Fibroblast of gingiva (primary cell): ENCODE results near the gene TMEM165.
"Not testable (repeated sequence)": the region's sequence is repeated elsewhere in the genome, so short reads cannot be mapped to it uniquely, and the experiment has no call there.

Experiments used
- DNase-seq: peaks from one replicate; pipeline ENCODE4 v3.0.0-alpha.2; 2011; ENCODE audit warnings: low read depth

The TMEM165 gene

GRCh38 chr4:55395529-55396307, at the start of gene TMEM165:
Gene TMEM165 (plus strand): TSS chr4:55395957. CDS start chr4:55396190, 233 bp downstream.
- DNase-seq, result peak; percentile 89

DNA sequence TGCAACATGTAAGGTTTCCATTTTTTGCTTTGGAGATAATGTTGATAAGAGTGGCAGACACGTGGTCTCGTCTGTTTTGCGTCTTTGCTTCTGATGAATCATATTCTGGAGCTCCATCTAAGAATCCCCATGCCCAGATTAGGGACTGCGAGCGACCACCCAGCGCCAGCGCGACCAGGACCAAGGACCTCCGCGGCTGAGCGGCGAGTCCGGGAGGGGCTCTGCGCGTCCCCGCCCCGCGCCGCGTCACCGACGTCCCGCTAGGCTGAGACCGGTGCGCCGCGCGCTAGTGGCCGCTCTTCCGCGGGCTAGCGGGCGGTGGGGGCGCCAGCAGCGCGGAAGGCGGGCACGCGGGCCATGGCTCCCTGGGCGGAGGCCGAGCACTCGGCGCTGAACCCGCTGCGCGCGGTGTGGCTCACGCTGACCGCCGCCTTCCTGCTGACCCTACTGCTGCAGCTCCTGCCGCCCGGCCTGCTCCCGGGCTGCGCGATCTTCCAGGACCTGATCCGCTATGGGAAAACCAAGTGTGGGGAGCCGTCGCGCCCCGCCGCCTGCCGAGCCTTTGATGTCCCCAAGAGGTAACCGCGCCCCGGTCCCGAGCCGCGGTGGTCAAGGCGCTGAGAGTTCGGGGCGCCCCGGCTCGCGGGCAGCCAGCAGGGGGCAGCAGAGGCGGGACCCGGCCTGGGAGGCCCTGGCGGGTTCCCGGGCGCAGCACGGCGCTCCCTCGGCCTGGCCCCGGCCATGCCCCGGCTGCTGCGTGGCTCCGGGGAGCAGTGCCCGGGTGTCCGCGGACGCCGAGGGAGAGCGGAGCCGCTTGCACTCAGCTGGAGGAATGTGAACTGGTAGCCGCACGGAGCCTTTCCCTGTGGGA, 49.5 kb upstream of the TMEM165 start, which contains the start of gene SRD5A3:
SRD5A3 (plus strand) TSS at position 263 of the 871 bp plus-strand sequence; CDS start at position 358, 95 bp downstream.
- peak; percentile 81 for DNase-seq

DNA sequence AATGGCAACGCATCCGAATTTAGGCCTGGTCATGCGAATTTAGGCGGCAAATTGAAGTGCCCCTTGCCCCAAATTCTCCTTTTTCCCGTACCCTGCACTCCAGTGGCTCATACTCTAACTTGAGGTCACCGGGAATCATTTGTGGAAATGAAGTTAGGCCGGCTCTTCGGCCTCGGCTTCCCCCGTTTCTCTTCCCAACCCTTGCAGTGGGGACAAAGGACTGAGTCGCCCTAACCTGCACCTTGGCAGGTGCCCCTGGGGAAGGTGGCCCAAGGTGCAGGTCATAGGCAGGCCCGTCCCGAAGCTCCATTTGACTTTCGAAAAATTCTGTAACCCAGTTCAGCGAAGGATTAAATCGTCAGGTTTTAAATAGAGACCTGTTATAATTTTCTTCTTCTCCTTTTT, 48.9 kb upstream of the TMEM165 start:
- DNase-seq, result no peak

DNA sequence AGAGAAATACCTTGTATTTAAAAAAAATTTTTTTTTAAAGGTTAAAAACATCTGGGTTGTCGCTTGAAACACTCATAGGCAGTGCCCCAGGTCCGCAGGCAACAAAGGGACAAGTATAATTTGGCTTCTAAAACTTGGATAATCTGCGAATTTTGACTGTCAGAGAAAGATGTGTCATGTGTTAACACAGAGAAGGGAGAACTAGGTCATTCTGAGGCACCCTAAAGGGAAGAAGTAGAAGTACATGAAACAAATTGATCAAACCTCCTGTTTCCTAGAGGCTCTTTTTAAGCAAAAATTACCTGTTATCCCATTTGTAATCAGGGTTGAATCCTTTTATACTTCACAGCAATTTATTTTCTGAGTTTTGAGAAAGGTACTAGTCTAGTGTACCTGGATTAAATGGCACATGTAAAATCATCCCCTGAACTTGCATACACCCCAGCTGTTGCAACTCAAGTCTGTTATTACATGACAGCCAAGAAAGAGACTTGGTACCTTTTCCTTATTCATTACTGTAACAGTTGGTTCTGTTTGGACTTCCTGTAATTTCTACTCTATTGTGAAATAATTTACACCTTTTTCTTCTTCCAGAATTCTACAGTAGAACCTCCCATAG, 48.0 kb upstream of the TMEM165 start:
- no peak for DNase-seq

DNA sequence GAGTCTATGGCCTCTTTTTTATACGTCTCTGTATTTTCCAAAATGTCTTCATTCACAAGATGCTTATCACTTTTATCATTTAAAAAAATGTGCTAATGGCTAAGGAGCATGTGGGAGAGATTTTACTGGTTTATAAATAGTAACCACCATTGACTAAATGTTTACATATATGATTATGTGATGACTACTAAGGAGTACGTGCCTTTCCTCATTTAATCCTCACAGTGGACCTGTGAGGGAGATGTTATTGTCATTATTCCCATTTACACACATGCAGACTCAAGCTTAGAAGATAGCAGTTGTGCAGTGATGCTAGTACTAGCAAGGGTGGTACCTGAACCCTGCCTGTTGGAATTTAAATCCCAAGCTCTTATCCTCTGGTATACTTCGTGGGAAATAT, 47.3 kb upstream of the TMEM165 start:
- no peak for DNase-seq

- peak; percentile 58 for DNase-seq
Measured at GRCh38 chr4:55350870-55351269, 44.9 kb upstream of the TMEM165 start.

DNA sequence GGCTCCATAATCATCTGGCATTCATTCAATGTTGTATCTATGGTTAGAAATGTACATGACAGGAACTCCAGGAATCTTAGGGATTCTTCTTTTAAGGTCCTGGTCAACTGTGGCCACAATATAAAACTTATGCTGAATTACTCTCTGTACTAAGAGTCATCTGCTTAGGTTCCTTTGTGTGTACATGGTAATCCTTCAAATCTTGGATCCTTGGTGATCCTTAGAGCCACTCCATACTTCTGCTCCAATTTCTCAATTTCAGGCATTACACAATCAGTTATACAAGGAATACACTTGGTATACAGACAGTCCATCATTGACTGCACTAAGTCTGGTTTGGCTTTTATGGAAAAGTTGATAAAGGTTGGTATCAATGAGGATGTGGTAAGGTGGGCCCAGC, 43.9 kb upstream of the TMEM165 start:
- DNase-seq, result peak; percentile 37

GRCh38 chr4:55352726-55353125, 43.0 kb upstream of the TMEM165 start:
- DNase-seq, result no peak

DNA sequence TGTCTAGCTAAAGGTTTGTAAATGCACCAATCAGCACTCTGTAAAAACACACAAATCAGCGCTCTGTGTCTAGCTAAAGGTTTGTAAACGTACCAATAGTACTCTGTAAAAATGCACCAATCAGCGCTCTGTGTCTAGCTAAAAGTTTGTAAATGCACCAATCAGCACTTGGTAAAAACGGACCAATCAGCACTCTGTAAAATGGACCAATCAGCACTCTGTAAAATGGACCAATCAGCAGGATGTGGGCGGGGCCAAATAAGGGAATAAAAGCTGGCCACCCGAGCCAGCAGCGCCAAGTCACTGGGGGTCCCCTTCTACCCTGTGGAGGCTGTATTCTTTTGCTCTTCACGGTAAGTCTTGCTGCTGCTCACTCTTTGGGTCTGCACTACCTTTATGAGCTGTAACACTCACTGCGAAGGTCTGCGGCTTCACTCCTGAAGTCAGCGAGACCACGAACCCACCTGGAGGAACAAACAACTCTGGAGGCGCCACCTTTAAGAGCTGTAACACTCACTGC, 42.5 kb upstream of the TMEM165 start:
- DNase-seq, result not testable (repeated sequence)

- no peak for DNase-seq
Measured at GRCh38 chr4:55354648-55355047, 41.1 kb upstream of the TMEM165 start.

- no peak for DNase-seq
Measured at GRCh38 chr4:55355555-55355954, 40.2 kb upstream of the TMEM165 start.

- peak; percentile 19 for DNase-seq
Measured at GRCh38 chr4:55356991-55357461, 38.7 kb upstream of the TMEM165 start.

- DNase-seq, result no peak
Measured at GRCh38 chr4:55358246-55358645, 37.5 kb upstream of the TMEM165 start.

GRCh38 chr4:55358668-55359067, 37.1 kb upstream of the TMEM165 start:
- peak; percentile 88 for DNase-seq

GRCh38 chr4:55359397-55359916, 36.3 kb upstream of the TMEM165 start:
- DNase-seq, result peak; percentile 49

GRCh38 chr4:55362938-55363337, 32.8 kb upstream of the TMEM165 start:
- not testable (repeated sequence) for DNase-seq

GRCh38 chr4:55363691-55364351, 31.9 kb upstream of the TMEM165 start:
- DNase-seq, result peak; percentile 84

DNA sequence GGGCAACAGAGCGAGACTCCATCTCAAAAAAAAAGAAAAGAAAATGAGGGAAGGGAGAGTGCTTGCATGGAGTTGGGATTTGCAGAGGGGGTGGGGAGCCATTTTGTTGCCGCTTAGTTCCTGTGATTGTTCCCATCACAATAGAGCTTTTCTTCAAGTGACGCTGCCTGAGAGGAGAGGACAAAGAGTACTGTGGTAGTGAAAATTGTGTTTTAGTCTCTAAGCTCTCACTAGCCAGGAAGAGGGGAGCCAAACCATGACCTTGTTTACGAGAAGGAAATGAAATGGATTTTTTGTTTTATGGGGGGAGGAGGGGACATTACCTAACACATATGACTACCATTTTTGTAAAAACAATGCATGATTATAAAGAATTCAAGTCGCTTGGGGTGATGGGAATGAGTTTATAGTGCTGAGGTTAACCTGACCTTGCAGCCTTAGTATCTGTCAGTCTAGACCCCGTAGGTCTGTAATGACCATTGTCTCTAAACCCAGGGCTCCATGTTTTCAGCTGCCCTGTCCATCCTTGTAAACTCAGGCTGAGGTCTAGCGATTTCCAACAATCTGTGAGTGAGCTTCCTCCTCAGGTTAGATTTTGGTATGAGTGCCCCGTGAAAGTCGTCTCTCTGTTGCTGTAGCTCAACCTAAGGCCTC, 30.9 kb upstream of the TMEM165 start:
- DNase-seq, result no peak

DNA sequence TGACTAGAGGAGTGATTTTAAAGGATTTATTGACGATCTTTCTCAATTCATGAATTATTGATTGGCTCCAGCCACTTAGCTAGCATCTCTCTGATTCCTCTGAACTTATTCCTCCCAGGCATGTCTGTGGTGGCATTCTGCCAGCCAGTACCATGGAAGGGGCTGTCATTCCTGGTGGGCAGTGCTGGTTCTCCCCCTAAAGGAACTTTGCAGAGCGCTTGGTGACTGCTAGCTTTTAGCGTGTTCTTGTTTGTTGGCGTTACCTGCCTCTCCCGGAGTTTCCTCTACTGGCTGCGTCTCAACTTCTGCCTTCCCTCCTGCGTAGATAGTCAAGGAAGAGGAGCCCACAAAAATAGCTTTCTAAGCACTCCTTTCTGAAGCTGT, 30.4 kb upstream of the TMEM165 start:
- no peak for DNase-seq

DNA sequence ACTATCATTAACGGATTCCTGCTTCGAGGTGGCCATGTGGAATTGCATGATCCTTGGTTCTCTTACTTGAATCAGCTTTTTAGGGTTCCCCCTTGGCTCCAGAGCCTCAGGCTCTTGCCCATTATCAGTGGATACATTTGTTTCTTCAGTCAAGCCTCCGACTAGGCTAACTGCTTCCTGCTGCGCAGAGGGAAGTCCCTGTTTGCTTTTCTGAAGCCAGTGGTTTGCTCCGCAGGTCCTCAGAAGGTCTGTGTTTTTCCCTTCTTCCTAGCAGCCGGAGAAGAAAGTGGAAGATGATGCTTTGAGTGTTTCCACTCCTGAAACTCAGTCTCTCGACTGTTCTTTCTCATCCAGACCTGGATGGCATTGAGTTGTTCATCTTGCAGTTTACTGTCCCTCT, 29.1 kb upstream of the TMEM165 start:
- no peak for DNase-seq
